HCT116 (cell line): ENCODE results near the gene ZSWIM6. TPM values are rescaled to one million over a fixed set of nuclear protein-coding genes. Genes with fewer than 3 reads are reported as not detected.

Experiments
- ATAC-seq: fragments of 200-7000 bp; cut with Tn5 transposase; 2 replicates; pipeline ENCODE4 v1.9.1; 2020; ENCODE audit warnings: mild to moderate bottlenecking, moderate library complexity
- BruUV-seq: library from RNA; stranded (reverse); fragments of 400-500 nt; replicated peaks from 2 replicates; lab custom pipeline; 2021; lab: Mats Ljungman, UMichigan
- CTCF ChIA-PET: fragments of 300-600 bp; sonication (Branson Sonifier 250); formaldehyde crosslinking; loops from one replicate; lab custom pipeline; 2021; ENCODE audit warnings: antibody characterized with exemption; lab: Charles Lee
- POLR2A ChIA-PET: fragments of 300-600, 350-600 bp; sonication (Branson Sonifier 250); formaldehyde crosslinking; loops from one replicate; lab custom pipeline; 2021; ENCODE audit warnings: antibody characterized with exemption; lab: Charles Lee
- RAD21 ChIA-PET, 2 experiments: fragments of 300-600 bp; sonication (Branson Sonifier 250); formaldehyde crosslinking; loops; one replicate each; lab custom pipeline; 2023; ENCODE audit warnings: low total read pairs in 2 of 2; ENCODE audit not compliant: uncharacterized antibody in 2 of 2, unreplicated experiment in 2 of 2, low non-redundant PET in 1 of 2; lab: Charles Lee
- DNase-seq: peaks from one replicate; pipeline ENCODE4 v3.0.0-alpha.2; 2010; ENCODE audit warnings: low read depth, low spot score
- H2AFZ ChIP-seq: fragments of 200-600 bp; shearing (Covaris generic), sonication (generic); 2 replicates; pipeline ENCODE4 v1.6.1; 2017; ENCODE audit warnings: low read depth, mixed run types, mixed read lengths, antibody characterized with exemption, low read length; ENCODE audit not compliant: poor library complexity, severe bottlenecking
- H3K27ac ChIP-seq: 2 replicates; pipeline ENCODE4 v1.5.1; 2012; ENCODE audit warnings: low read depth, low read length
- H3K27me3 ChIP-seq: fragments of 200-600 bp; sonication (generic); 2 replicates; pipeline ENCODE4 v1.6.1; 2016; ENCODE audit warnings: mixed run types, low read length, mixed read lengths; ENCODE audit not compliant: insufficient read depth
- H3K36me3 ChIP-seq, 2 experiments: fragments of 200-500 bp in 1 of 2; fragments of 200-600 bp in 1 of 2; sonication (Bioruptor generic) in 1 of 2; sonication (generic) in 1 of 2; 2 replicates each; pipeline versions ENCODE4 v1.5.1 to v1.6.1; 2014 to 2016; ENCODE audit warnings: low read length in 2 of 2, inconsistent platforms in 1 of 2, mixed read lengths in 1 of 2, mixed run types in 1 of 2; ENCODE audit not compliant: insufficient read depth in 2 of 2, control insufficient read depth in 1 of 2
- H3K4me1 ChIP-seq, 2 experiments: fragments of 200-600 bp in 1 of 2; sonication (generic) in 1 of 2; 2 replicates each; pipeline versions ENCODE4 v1.5.1 to v1.6.1; 2012 to 2017; ENCODE audit warnings: low read length in 2 of 2, inconsistent platforms in 1 of 2, mild to moderate bottlenecking in 1 of 2, mixed read lengths in 1 of 2, mixed run types in 1 of 2, moderate library complexity in 1 of 2; ENCODE audit not compliant: insufficient read depth in 2 of 2, control insufficient read depth in 1 of 2
- H3K4me2 ChIP-seq: fragments of 200-600 bp; sonication (generic); 2 replicates; pipeline ENCODE4 v1.6.1; 2017; ENCODE audit warnings: mixed run types, low read length, mixed read lengths
- H3K4me3 ChIP-seq, 2 experiments: fragments of 200-600 bp in 1 of 2; sonication (generic) in 1 of 2; replicated peaks in 1 of 2; 2 replicates each; pipeline ENCODE4 v1.5.1; 2011 to 2016; ENCODE audit warnings: low read length in 2 of 2, control low read depth in 1 of 2, low read depth in 1 of 2, mild to moderate bottlenecking in 1 of 2, mixed read lengths in 1 of 2, mixed run types in 1 of 2
- H3K79me2 ChIP-seq: fragments of 200-600 bp; sonication (generic); 2 replicates; pipeline ENCODE4 v1.6.1; 2017; ENCODE audit warnings: mild to moderate bottlenecking, mixed run types, low read length, moderate library complexity, mixed read lengths; ENCODE audit not compliant: insufficient read depth
- H3K9ac ChIP-seq: fragments of 200-600 bp; sonication (generic); 2 replicates; pipeline ENCODE4 v1.6.1; 2016; ENCODE audit warnings: low read length, mixed read lengths
- H3K9me2 ChIP-seq: fragments of 200-600 bp; sonication (generic), shearing (Covaris generic); 2 replicates; pipeline ENCODE4 v1.6.1; 2017; ENCODE audit warnings: mixed run types, mild to moderate bottlenecking, moderate library complexity; ENCODE audit not compliant: insufficient read depth
- H3K9me3 ChIP-seq, 2 experiments: fragments of 200-500 bp in 1 of 2; fragments of 200-600 bp in 1 of 2; sonication (Bioruptor generic) in 1 of 2; sonication (generic) in 1 of 2; 2 replicates each; pipeline ENCODE4 v1.6.1; 2014 to 2017; ENCODE audit warnings: low read length in 2 of 2, mixed read lengths in 2 of 2, inconsistent platforms in 1 of 2, low read depth in 1 of 2, mild to moderate bottlenecking in 1 of 2, mixed run types in 1 of 2, moderate library complexity in 1 of 2; ENCODE audit not compliant: control insufficient read depth in 1 of 2, insufficient read depth in 1 of 2
- H4K20me1 ChIP-seq: fragments of 200-600 bp; sonication (generic), shearing (Covaris generic); 2 replicates; pipeline ENCODE4 v1.6.1; 2017; ENCODE audit warnings: mixed run types, mild to moderate bottlenecking, moderate library complexity; ENCODE audit not compliant: insufficient read depth
- EZH2 ChIP-seq: fragments of 200-600 bp; sonication (generic); IDR thresholded peaks from 2 replicates; pipeline ENCODE4 v1.6.1; 2017; ENCODE audit warnings: antibody characterized with exemption, mixed run types
- EZH2phosphoT487 ChIP-seq: fragments of 200-600 bp; IDR thresholded peaks from 2 replicates; pipeline ENCODE4 v1.6.1; 2018; ENCODE audit warnings: antibody characterized with exemption, borderline replicate concordance
- POLR2AphosphoS5 ChIP-seq: IDR thresholded peaks from 2 replicates; pipeline ENCODE4 v1.6.1; 2011; ENCODE audit warnings: mild to moderate bottlenecking, low read depth, low read length, moderate library complexity
- SIN3A ChIP-seq: IDR thresholded peaks from 2 replicates; pipeline ENCODE4 v1.6.1; 2012; ENCODE audit warnings: low read depth
- YY1 ChIP-seq: IDR thresholded peaks from 2 replicates; pipeline ENCODE4 v1.6.1; 2011; ENCODE audit warnings: low read length, low read depth, moderate library complexity, mild to moderate bottlenecking; ENCODE audit not compliant: insufficient replicate concordance; ENCODE audit errors: extremely low read depth
- ZFX ChIP-seq: fragments of 450-650 bp; IDR thresholded peaks from 2 replicates; pipeline ENCODE4 v1.6.1; 2017
- ZNF274 ChIP-seq: fragments of 200-500 bp; sonication (Bioruptor generic); IDR thresholded peaks from 2 replicates; pipeline ENCODE4 v1.6.1; 2014; ENCODE audit warnings: mild to moderate bottlenecking, low read depth, low read length, inconsistent platforms
- intact Hi-C: fragments of 100-400 bp; cut with micrococcal nuclease; formaldehyde crosslinking; loops from 2 replicates; pipeline ENCODE4 v1.10.0; 2022
- total RNA-seq: library from RNA; stranded (reverse); gene quantifications from one replicate; pipeline ENCODE4 v1.2.1, GENCODE V29; 2021; ENCODE audit not compliant: unreplicated experiment
- TF ChIP-seq, protein P1 (sequence below): IDR thresholded peaks from 2 replicates; pipeline ENCODE4 v1.6.1; 2012; ENCODE audit warnings: low read depth

Gene ZSWIM6
- total RNA-seq, 1 experiment from 2014 or later: 7.4 TPM

GRCh38 chr5:61570767-61571166 is 238.7 kb downstream of the ZSWIM6 start:
- intact Hi-C loops: no loop called here
- no peak overlapping the region for H3K27ac ChIP-seq
- no peak for ATAC-seq
- DNase-seq: no peak
- no peaks in the 10 kb centered on the region for H3K79me2 ChIP-seq
- H3K4me3 ChIP-seq: no peak overlapping the region
- H3K36me3 ChIP-seq: no peaks in the 10 kb centered on the region
- no TSS peak for BruUV-seq
- ChIA-PET RAD21 (no interaction called here), POLR2A (no interaction called here), CTCF (no interaction called here)
- H2AFZ ChIP-seq: no peak overlapping the region
- H3K9ac ChIP-seq: no peak overlapping the region
- no peak for TF ChIP-seq EZH2phosphoT487
- no peak for TF ChIP-seq ZFX
- no peak for TF ChIP-seq ZNF274
- peaks cover 0 to 5% of the 10 kb centered on the region in 2 experiments; a peak in 1 of 4 replicates for H3K4me1 ChIP-seq
- no peak overlapping the region for H3K4me2 ChIP-seq
- H3K27me3 ChIP-seq: no peaks in the 10 kb centered on the region
- H4K20me1 ChIP-seq: no peaks in the 10 kb centered on the region
- H3K9me3 ChIP-seq: no peaks in the 10 kb centered on the region
- no peaks in the 10 kb centered on the region for H3K9me2 ChIP-seq

DNA sequence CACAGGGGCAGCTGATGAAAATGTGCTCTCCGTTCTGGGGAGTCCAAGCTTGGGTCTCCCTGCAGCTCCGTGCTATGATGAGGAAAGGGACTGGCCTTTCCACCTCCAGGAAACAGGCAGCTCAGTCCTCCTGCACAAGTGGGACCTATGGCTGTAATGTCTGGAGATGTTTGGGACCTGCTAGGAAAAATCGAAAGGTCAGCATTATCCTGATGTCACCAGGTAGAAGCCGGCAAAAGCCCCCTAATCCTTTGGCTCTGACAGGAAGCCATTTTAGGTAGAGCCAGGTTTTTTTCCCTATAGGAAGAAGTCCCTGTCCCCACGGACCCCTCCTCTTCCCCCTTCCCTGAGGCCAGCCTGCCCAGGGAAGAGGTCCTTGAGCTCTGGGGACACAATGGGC is 240.9 kb downstream of the ZSWIM6 start:
- no peak for TF ChIP-seq YY1
- TF ChIP-seq EZH2: no peak
- TF ChIP-seq, protein P1, sequence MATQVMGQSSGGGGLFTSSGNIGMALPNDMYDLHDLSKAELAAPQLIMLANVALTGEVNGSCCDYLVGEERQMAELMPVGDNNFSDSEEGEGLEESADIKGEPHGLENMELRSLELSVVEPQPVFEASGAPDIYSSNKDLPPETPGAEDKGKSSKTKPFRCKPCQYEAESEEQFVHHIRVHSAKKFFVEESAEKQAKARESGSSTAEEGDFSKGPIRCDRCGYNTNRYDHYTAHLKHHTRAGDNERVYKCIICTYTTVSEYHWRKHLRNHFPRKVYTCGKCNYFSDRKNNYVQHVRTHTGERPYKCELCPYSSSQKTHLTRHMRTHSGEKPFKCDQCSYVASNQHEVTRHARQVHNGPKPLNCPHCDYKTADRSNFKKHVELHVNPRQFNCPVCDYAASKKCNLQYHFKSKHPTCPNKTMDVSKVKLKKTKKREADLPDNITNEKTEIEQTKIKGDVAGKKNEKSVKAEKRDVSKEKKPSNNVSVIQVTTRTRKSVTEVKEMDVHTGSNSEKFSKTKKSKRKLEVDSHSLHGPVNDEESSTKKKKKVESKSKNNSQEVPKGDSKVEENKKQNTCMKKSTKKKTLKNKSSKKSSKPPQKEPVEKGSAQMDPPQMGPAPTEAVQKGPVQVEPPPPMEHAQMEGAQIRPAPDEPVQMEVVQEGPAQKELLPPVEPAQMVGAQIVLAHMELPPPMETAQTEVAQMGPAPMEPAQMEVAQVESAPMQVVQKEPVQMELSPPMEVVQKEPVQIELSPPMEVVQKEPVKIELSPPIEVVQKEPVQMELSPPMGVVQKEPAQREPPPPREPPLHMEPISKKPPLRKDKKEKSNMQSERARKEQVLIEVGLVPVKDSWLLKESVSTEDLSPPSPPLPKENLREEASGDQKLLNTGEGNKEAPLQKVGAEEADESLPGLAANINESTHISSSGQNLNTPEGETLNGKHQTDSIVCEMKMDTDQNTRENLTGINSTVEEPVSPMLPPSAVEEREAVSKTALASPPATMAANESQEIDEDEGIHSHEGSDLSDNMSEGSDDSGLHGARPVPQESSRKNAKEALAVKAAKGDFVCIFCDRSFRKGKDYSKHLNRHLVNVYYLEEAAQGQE: no peak
- TF ChIP-seq ZNF274: no peak
- no peak for TF ChIP-seq SIN3A
- no peak for TF ChIP-seq EZH2phosphoT487
- no peak for TF ChIP-seq POLR2AphosphoS5
- no peak overlapping the region for H3K4me2 ChIP-seq
- no peak for DNase-seq

More for the DNA sequence above, 240.9 kb downstream of the ZSWIM6 start:
- Histone ChIP-seq H3K27me3 (no peaks in the 10 kb centered on the region), H3K9me2 (no peaks in the 10 kb centered on the region), H2AFZ (no peak overlapping the region), H3K9ac (no peak overlapping the region), H4K20me1 (no peaks in the 10 kb centered on the region), H3K27ac (no peak overlapping the region), H3K79me2 (no peaks in the 10 kb centered on the region), H3K4me1 (peaks cover 0 to 5% of the 10 kb centered on the region in 2 experiments; a peak in 1 of 4 replicates), H3K36me3 (no peaks in the 10 kb centered on the region), H3K9me3 (no peaks in the 10 kb centered on the region), H3K4me3 (no peak overlapping the region)
- ChIA-PET RAD21 (no interaction called here), CTCF (no interaction called here), POLR2A (no interaction called here)
- intact Hi-C loops: no loop called here
- BruUV-seq: no TSS peak
- no peak for ATAC-seq
